GM19397 (cell line): ENCODE results near the gene PDK1.

Experiments
- ATAC-seq: cut with Tn5 transposase; IDR thresholded peaks from one replicate; pipeline ENCODE4 v1.9.1; 2021; ENCODE audit warnings: mild to moderate bottlenecking, moderate library complexity; ENCODE audit not compliant: unreplicated experiment

PDK1 gene

GRCh38 chr2:172639256-172639655 lies 83.4 kb downstream of the PDK1 start:
- no peak for ATAC-seq

DNA sequence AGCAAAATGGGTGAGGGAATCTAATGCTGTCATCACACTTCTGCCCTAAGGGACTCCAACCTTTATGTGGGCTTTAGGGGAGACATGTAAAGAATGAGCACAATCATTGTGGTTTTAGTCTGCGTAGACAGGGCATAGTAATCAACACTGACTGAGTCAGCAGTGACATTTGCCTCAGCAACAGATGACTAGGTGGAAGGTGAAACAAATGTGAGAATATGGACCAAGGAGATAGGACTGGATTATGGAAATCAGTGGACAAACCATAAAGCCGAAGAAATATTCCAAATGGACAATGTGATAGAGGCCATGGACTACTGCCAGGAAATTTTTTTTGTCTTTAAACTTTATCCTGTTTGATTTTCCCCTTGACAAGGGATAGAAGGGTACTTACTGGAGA lies 83.9 kb downstream of the PDK1 start:
- no peak for ATAC-seq

GRCh38 chr2:172640389-172640788 lies 84.5 kb downstream of the PDK1 start:
- ATAC-seq: no peak

- no peak for ATAC-seq
Measured at GRCh38 chr2:172642301-172643020, 86.6 kb downstream of the PDK1 start.

- no peak for ATAC-seq
Measured at GRCh38 chr2:172643142-172643541, 87.3 kb downstream of the PDK1 start.

GRCh38 chr2:172647439-172647838 lies 91.5 kb downstream of the PDK1 start:
- ATAC-seq: no peak

GRCh38 chr2:172655091-172655837 lies 99.4 kb downstream of the PDK1 start:
- no peak for ATAC-seq

DNA sequence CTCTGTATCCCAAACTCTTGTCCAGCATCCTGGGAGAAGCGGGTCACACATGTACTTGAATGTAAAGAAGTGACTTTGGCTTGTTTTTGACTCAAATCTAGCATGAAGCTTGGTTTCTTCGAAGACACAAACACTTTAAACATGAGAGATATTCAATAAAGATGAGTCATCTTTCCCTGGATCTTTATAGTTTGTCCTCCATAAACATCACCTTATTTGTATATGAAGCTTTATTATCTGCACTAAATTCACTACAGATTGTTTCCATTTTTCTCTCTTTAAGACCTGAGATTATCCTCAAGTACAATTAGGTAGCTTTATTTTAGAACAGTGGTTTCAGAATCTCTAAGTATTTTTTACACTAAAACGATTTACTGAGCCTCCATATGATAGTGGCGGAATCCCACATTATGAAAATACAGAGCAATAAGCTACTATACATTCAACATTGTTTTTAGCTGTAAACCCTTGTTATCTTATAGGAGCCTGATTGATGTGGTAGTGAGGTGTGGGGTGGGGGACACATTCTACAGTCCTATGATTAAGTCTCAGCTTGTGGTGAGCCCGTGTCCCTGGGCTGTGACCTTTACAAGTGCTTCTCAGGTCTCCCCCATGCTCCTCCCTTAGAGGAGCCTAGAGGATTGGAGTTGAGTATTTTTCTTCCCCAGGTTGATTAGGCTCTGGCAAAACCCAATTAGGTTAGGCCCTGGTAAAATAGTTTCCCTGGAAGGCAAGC lies 100.1 kb downstream of the PDK1 start:
- no peak for ATAC-seq
